KMS-11 (cell line): ENCODE results near the gene ACSM2B.
"Not testable (repeated sequence)": the region's sequence is repeated elsewhere in the genome, so short reads cannot be mapped to it uniquely, and the experiment has no call there.

Experiments
- H2AFZ ChIP-seq: fragments of 200-600 bp; sonication (generic); 2 replicates; pipeline ENCODE4 v1.6.1; 2016; ENCODE audit warnings: antibody characterized with exemption, mixed run types, low read depth
- H3K27ac ChIP-seq: fragments of 200-600 bp; sonication (generic); 2 replicates; pipeline ENCODE4 v1.6.1; 2016; ENCODE audit warnings: mild to moderate bottlenecking, mixed run types
- H3K27me3 ChIP-seq: fragments of 200-600 bp; sonication (generic); 2 replicates; pipeline ENCODE4 v1.6.1; 2017; ENCODE audit warnings: mild to moderate bottlenecking, low read depth, mixed run types, moderate library complexity; ENCODE audit not compliant: insufficient read depth
- H3K36me3 ChIP-seq: fragments of 200-600 bp; sonication (generic); 2 replicates; pipeline ENCODE4 v1.6.1; 2017; ENCODE audit warnings: mild to moderate bottlenecking, mixed run types; ENCODE audit not compliant: insufficient read depth
- H3K4me1 ChIP-seq: fragments of 200-600 bp; sonication (generic); 2 replicates; pipeline ENCODE4 v1.6.1; 2016; ENCODE audit warnings: mild to moderate bottlenecking, low read depth, mixed run types; ENCODE audit not compliant: poor library complexity, severe bottlenecking
- H3K4me2 ChIP-seq: fragments of 200-600 bp; sonication (generic); 2 replicates; pipeline ENCODE4 v1.7.0; 2016; ENCODE audit warnings: mild to moderate bottlenecking, mixed run types
- H3K4me3 ChIP-seq: fragments of 200-600 bp; sonication (generic); IDR thresholded peaks from 2 replicates; pipeline ENCODE4 v1.6.1; 2017; ENCODE audit warnings: low read depth, low read length, mixed read lengths; ENCODE audit not compliant: insufficient read depth
- H3K79me2 ChIP-seq: fragments of 200-600 bp; sonication (generic); 2 replicates; pipeline ENCODE4 v1.6.1; 2016; ENCODE audit warnings: low read depth, mixed run types; ENCODE audit not compliant: insufficient read depth
- H3K9ac ChIP-seq: fragments of 200-600 bp; sonication (generic); 2 replicates; pipeline ENCODE4 v1.6.1; 2016; ENCODE audit warnings: mild to moderate bottlenecking, mixed run types
- H4K20me1 ChIP-seq: fragments of 200-600 bp; sonication (generic); 2 replicates; pipeline ENCODE4 v1.6.1; 2016; ENCODE audit warnings: mild to moderate bottlenecking, mixed run types; ENCODE audit not compliant: insufficient read depth
- TF ChIP-seq, protein P1 (sequence below): fragments of 200-600 bp; sonication (generic); conservative IDR thresholded peaks from 2 replicates; pipeline ENCODE4 v1.6.1; 2017; ENCODE audit warnings: low read depth, mild to moderate bottlenecking, antibody characterized with exemption, low read length, moderate library complexity, mixed read lengths

The ACSM2B gene, protein sequence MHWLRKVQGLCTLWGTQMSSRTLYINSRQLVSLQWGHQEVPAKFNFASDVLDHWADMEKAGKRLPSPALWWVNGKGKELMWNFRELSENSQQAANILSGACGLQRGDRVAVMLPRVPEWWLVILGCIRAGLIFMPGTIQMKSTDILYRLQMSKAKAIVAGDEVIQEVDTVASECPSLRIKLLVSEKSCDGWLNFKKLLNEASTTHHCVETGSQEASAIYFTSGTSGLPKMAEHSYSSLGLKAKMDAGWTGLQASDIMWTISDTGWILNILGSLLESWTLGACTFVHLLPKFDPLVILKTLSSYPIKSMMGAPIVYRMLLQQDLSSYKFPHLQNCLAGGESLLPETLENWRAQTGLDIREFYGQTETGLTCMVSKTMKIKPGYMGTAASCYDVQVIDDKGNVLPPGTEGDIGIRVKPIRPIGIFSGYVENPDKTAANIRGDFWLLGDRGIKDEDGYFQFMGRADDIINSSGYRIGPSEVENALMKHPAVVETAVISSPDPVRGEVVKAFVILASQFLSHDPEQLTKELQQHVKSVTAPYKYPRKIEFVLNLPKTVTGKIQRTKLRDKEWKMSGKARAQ

DNA sequence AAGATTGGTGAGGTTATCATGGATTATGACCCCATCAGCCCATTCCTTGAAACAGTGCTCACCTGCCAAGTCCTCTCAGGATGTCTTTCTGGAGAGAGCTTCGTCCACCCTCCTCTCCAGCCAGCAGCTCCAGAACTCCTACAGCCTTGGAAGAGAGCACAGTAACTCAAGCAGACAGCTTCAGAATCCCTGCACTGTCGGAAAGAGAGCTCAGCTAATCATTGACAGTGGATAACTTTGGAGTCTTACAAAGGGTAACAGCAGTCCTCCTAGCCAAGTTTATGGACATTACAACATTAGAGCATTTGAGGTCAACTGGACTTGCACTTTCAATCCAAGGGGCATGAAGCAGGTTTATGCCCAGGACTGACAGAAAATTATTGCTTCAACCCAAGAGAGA lies at the start of gene ACSM2B:
TSS of gene ACSM2B (minus strand) at position 223 of the 400 bp plus-strand sequence. CDS start 11,522 bp downstream, outside the sequence.
- not testable (repeated sequence) for H3K79me2 ChIP-seq, H3K9ac ChIP-seq

DNA sequence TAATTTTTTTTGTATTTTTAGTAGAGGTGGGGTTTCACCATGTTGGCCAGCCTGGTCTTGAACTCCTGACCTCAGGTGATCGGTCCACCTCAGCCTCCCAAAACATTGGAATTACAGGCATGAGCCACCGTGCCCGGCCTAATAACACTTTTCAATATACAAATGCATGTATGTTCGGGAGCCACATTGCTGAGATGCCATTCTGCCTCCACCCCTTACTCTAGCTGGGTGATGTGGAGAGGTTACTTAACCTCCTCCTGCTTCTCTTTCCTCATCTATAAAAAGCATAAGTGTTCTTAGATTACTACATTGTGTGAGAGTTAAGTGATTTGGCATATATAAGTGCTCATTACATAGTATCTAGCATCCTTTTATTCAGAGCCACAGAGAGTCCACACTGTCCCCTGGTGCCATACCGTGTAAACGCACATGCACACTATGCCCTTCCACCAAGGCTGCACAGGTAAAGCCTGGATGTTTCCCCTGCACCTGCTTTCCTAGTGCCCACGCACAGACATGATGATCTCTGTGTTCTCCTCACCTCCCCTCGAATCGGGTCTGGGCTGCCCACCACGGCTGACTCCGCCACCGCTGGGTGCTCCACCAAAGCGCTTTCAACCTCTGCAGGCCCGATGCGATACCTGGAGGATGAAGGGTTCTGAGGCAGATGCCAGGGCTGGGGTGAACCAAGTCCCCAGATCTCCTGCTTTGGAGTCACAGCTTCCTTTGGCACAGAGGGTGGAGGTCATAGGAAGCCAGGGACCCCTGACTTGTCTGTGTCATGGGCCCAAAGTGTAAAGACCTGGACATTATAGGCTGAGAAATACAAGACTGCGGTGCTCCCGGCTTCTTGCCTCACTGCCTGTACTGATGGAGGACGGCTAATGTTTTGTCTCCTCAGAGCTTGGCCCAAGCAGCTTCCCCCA lies 49.0 kb upstream of the ACSM2B start:
- Histone ChIP-seq H3K27me3 (no peaks in the 10 kb centered on the region), H2AFZ (no peak overlapping the region), H4K20me1 (no peaks in the 10 kb centered on the region)

More for the DNA sequence above, at the start of gene ACSM2B:
- not testable (repeated sequence) for H2AFZ ChIP-seq, H3K4me3 ChIP-seq, H3K4me2 ChIP-seq, H3K27ac ChIP-seq, H3K36me3 ChIP-seq, H3K4me1 ChIP-seq, H4K20me1 ChIP-seq, H3K27me3 ChIP-seq

DNA sequence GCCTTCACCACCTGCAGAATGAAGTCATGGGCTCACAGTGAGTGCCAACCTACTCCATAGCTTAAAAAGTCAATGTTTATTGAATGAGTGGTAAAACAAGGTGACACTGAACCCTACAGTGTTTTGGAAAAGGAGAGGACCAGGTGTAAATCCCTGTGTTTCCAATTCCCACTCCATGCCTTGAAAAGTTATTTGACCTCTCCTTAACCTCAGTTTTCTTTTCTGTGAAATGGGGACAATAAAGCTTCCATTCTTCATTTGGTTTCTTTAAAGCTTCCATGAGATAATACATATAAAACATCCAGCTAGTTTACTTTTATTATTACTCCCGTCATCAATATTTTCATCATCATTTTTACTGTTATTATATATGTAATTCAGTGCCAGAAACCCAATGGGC lies 48.0 kb upstream of the ACSM2B start:
- no peaks in the 10 kb centered on the region for H4K20me1 ChIP-seq
- H3K4me2 ChIP-seq = no peak overlapping the region
- no peak overlapping the region for H3K4me3 ChIP-seq
- no peaks in the 10 kb centered on the region for H3K79me2 ChIP-seq
- no peaks in the 10 kb centered on the region for H3K36me3 ChIP-seq
- H3K27ac ChIP-seq = no peak overlapping the region
- H2AFZ ChIP-seq = no peak overlapping the region
- no peaks in the 10 kb centered on the region for H3K27me3 ChIP-seq
- no peaks in the 10 kb centered on the region for H3K4me1 ChIP-seq
- no peak overlapping the region for H3K9ac ChIP-seq
- TF ChIP-seq, protein P1, sequence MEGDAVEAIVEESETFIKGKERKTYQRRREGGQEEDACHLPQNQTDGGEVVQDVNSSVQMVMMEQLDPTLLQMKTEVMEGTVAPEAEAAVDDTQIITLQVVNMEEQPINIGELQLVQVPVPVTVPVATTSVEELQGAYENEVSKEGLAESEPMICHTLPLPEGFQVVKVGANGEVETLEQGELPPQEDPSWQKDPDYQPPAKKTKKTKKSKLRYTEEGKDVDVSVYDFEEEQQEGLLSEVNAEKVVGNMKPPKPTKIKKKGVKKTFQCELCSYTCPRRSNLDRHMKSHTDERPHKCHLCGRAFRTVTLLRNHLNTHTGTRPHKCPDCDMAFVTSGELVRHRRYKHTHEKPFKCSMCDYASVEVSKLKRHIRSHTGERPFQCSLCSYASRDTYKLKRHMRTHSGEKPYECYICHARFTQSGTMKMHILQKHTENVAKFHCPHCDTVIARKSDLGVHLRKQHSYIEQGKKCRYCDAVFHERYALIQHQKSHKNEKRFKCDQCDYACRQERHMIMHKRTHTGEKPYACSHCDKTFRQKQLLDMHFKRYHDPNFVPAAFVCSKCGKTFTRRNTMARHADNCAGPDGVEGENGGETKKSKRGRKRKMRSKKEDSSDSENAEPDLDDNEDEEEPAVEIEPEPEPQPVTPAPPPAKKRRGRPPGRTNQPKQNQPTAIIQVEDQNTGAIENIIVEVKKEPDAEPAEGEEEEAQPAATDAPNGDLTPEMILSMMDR = no peak

More for the DNA sequence above, 49.0 kb upstream of the ACSM2B start:
- H3K27ac ChIP-seq = no peak overlapping the region
- no peaks in the 10 kb centered on the region for H3K79me2 ChIP-seq
- no peak overlapping the region for H3K9ac ChIP-seq
- no peaks in the 10 kb centered on the region for H3K4me1 ChIP-seq
- H3K4me3 ChIP-seq = no peak overlapping the region
- H3K36me3 ChIP-seq = no peaks in the 10 kb centered on the region
- no peak overlapping the region for H3K4me2 ChIP-seq
- TF ChIP-seq, protein P1 = no peak

DNA sequence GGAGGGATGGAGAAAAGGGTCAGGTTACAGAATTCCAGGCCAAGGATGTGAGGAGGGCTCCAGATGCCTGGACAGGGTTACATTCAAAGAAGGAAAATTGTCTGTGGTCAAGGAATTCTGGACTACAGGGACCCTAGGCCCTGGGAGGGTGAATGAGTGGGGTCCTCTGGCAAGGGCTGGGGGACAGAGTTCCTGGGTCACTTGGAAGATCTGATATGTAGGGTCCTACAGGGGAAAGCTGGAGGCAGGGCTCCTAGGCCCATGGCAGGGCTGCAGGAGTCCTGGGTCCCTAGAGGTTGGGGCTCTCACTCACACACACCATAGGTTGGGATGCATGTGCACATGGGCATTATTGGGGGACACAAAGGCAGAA lies 46.3 kb upstream of the ACSM2B start:
- H3K9ac ChIP-seq = no peak overlapping the region
- H3K79me2 ChIP-seq = no peaks in the 10 kb centered on the region
- no peak overlapping the region for H3K27ac ChIP-seq
- no peak overlapping the region for H3K4me3 ChIP-seq
- no peaks in the 10 kb centered on the region for H3K27me3 ChIP-seq
- no peaks in the 10 kb centered on the region for H3K36me3 ChIP-seq
- no peaks in the 10 kb centered on the region for H3K4me1 ChIP-seq
- TF ChIP-seq, protein P1 = no peak
- no peak overlapping the region for H3K4me2 ChIP-seq
- H2AFZ ChIP-seq = no peak overlapping the region
- H4K20me1 ChIP-seq = no peaks in the 10 kb centered on the region
